HG02571 (cell line): ENCODE results near the gene COL2A1.

Source experiments
- ATAC-seq: cut with Tn5 transposase; IDR thresholded peaks from one replicate; pipeline ENCODE4 v1.9.1; 2021; ENCODE audit warnings: mild to moderate bottlenecking, moderate library complexity; ENCODE audit not compliant: unreplicated experiment

Gene COL2A1

DNA sequence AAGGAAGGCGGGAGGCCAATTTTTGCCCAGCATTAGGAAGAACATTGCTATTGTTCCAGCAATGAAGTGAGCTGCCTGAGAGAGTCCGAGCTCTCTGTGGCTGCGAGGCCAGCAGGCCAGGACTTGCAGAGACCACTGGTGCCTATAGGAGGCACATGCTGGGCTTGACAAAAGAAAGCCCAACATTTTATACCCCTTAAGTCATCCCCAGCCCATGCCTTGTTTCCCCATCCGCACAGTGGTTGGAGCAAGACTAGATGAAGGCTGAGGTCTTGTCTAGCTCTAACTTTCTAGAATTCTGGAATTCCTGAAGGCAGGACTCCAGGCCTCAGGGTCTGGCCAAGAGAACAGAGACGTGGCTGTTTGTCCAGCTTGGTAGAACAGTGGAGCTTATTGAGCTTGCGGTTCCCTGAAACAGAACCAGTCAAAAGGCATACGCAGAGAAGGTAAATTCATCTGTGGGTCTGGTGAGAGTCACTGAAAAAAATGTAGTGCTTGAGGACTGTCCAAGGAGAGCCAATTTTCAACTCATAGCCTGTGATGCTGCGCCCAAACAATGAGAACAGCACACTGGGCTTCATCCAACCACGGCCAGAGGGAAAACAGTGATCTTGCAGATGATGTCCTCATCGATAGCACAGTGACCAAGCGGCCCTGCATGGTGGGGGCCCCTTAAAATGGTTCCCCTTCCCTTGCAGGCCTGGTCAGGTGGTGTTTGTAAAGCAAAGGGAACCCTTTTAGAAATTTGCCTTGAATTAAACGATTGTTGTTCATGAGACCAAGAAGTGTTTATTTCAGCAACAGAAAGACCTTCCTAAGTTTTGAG is 27.1 kb upstream of the COL2A1 start:
- ATAC-seq: no peak

DNA sequence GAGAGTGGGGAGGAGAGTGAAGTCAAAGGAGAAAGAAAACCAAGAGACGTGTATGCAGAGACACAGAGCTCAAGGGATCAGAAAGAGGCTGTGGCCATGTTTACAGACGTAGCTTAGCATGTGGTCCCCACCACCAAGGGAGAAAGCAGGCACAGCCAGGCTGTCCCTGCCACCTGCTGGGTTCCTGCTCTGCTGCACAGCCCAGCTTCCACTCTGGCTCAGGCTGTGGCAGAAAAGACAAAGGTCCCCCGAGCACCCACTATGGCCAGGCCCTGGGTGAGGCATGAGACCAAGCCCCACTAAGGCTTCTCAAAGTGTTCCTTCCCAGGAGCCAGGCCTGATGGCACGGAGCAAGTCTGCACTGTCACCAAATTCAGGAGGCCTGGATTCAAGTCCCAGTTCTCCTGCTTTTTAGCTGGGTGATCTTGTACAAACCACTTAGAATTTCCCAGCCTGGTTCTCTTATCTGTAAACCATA is 25.9 kb upstream of the COL2A1 start:
- ATAC-seq: no peak

DNA sequence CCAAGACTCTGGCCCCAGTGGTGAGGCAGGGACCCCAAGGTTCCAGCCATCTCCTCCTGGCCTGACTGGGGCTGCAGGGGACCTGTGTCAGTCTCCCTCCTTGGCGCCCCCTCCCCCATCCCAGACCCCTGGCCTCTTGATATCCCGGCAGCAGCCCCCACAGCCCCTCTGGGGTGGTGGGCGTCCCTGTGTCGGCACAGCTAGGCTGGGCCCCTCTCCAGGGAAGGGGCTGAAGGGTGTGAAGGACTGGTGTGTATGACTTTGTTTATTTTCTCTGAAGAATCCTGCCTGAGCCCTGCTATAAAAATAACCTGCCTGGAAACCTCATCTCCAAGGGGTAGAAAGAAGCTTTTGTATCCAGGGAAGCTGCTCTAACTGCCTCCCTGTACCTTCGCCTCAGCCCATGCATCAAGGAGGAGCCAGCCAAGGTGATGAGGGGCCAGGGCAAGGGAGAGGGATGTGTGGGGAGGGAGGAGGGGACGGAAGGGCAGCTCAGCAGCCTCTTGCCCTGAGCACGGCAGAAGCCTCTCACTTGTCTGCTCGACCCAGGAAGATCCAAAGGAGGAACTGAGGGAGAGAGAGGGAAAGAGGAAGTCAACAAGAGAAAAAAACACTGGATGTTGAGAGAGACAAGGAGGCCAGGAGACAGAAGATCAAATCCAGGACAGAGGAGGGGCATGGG is 25.4 kb upstream of the COL2A1 start:
- ATAC-seq: no peak

DNA sequence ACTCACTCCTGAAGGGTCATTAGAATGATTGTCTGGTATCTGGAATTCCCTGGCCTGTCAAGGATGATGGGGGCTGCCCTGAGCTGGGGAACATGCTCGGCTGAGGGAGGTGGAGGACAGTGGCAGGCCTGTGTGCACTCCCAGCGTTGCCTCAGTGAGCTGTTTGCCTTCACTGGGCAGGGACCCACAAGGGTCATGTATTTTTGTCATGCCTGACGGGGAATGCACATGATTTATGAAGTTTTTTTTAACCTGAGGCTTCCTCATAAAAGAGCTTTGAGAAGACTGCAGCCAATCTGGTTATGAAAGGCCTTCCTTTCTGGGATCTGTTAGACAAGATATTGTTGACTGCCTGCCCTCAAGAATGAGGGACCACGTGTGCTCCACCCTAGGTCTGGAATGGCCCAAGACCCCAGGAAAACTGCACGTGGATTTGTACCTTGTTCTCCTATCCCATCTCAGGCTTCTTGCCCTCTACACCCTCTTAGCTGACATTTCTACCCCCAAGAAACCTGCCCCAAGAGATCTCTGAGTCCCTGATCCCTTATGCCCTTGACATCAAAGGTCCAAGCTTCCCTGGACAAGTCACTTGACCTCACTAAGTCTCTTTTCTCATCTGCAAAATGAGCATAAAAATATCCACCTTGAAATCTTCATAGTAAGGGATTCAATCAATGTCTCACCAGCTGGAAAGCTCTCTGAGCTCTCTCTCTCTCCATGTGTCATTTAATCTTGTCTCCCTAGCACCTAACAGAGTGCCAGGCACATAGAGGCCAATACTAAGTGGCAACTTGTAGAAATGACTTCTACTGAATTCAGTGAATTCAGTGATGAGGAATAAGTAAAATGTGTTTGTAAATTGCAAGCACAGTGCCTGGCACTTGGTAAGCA is 24.5 kb upstream of the COL2A1 start:
- no peak for ATAC-seq

DNA sequence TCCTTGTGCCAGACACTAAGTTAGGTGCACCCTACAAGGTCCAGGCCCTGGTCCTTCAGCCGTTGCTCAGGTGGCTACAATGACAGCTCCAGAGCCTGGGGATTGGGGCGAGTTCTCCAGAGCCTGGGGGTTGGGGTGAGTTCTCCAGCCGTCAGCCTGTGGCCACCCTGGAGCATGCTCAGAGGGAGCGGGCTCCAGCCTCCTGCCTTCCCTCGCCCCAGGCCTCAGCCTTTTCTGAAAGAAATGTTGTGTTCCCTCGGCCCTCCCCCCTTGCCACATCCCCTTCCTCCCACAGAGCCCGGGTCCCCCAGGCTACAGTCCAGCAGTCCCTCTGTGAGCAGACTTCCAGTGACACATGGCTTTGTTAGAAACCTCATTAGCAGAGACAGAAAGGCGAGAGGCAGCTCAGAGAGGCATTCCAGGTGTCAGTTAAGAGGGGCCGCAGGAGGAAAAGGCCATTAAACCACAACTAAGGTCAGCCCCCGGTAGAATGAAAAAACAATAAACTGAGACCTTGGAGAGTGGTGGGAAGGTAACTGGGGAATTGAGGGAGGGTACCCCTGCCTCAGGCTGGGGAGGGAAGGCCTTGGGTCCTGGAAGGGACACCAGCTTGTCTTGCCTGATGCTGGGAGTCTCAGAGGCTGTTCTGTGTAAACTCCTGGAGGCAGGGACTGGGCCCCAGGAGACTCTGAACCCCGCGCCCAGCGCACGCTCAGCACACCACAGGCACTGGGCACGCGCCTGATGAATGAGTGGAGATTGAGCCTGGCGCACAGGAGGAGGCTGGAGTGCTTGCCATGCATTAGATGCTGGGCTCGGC is 23.1 kb upstream of the COL2A1 start:
- no peak for ATAC-seq

DNA sequence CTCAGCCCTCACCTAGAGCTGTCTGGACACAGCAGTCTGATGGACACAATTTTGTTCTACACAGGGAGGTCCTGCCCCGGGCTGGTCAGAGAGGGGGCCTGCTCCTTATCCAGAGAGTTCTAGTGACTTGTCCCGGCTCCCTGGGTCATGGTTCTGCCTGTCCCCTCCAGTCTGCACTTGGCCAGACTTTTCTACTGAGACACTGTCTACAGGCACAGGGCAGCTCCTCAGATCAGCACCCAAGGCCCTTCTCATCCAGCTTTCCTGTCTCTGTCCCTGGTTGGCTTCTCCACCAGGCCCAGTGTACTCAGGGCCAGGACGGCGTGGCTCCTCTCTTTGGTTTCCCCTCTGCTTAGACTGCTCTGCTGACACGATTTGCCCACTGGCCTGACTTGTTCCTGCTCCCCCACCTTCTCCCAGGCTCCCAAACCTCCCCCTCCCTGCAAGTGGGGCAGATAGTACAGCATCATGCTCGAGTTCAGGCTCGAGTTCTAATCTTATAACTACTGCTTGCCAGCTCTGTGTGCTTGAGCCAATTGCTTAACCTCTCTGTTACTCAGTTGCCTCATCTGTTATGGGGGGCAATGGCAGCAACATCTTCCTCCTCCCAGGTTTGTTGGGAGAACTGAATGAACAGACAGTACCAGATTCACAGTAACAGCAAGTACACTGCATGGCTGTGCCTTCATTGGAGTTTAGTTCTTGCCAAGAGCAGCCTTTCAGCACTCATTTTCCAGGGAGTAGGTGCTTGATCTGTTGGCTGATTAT is 22.0 kb upstream of the COL2A1 start:
- no peak for ATAC-seq

DNA sequence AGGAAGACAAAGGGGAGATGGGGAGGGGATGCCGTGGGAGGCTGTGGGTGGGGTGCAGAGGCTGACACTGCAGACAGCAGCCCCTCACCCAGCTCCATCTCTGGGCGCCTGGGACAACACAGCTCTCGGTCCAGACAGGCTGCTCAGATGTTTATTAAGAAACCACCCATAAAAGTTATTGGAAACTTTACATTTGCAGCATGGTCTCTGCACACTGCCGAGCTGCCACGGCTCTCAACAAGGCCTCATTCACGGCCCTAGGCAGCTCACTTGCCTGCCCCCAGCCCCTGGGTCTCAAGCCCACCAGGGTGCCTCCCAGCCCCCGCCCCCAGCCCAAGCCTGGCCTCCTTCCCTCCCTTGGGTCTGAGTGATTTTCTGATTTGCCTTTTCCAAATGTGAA is 21.0 kb upstream of the COL2A1 start:
- ATAC-seq: no peak

DNA sequence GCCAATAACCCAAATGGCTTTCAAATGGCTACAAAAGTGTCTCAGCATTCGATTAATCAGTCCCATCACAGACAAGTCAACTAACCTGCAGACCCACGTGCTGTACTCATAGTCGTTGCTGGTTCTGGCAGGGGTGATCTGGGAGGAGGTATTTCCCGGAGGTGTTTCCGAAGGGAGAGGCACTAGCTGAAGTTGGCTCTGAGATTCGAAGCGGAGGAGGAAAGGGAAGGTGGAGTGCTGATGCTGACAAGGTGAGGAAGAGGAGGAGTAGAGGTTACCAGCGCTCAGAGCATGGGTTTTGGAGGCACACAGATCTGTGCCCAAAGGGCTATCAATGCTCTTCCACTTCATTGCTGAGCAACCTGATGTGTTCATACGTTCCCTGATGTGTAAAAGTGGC is 20.5 kb upstream of the COL2A1 start:
- no peak for ATAC-seq

DNA sequence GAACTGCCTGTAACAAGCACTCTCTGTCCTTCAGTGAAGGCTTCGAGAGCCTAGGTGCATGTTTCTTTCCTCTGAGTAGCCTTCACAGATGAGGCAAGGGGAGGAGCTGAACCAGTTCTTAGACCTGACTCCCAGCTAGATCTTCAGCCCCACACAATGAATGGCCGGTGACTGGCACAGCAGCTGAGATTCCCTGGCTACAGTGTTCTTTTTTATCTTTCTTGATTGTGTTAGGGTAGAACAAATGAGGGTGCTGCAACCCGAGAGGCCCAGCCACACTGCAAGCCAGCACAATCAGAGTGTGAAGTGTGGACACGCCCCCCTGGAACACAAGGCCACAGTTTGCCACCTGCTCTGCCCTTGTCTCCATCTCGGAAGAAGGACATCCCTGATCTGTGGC is 19.1 kb upstream of the COL2A1 start:
- no peak for ATAC-seq

DNA sequence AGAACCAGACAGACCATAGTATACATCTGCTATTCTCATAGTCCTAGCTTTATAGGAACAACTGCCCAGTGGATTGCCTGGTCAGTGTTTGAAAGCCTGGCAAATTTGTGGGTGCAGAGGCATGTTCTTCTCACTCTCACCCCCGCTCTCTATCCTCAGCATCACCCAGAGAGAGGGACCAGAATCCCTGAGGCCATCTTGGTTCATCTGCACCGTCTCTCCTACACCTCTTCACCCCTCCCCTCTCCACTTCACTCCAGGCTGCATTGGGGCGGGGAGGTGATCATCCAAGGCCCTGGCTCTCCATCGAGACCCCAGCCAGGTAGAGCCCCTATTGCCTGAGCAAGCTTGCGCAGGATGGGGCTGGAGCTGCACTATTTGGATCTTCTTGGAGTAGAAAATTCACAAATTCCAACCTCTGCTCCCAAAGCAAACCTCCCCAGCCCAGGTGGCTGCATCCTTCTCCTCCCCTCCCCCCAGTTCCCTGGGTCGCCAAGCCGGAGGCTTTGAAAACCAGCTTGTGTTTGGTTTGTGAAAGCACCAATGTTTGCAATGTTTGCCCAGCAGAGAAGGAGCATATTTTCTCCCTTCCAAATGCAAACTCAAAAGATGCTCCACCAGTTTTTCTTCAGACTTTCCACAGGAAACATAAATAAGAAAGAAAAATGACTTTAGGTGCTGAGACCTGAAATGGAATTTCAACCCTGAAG is 18.6 kb upstream of the COL2A1 start:
- no peak for ATAC-seq

DNA sequence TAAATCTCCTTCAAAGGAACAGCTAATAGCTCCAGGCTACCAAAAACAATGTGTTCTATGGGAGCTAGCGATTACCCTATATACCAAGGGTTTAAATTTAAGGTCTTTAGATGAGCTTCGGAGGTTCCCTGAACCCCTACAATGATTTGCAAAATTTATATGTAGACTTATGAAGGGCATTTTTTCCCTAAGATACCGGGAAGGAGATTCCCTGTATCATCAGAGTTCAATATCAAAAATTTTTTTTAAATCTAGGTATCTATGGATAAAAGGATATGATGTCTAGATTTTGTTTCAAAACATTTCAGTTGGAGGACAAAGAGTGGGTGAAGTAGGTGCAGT is 17.9 kb upstream of the COL2A1 start:
- ATAC-seq: no peak

DNA sequence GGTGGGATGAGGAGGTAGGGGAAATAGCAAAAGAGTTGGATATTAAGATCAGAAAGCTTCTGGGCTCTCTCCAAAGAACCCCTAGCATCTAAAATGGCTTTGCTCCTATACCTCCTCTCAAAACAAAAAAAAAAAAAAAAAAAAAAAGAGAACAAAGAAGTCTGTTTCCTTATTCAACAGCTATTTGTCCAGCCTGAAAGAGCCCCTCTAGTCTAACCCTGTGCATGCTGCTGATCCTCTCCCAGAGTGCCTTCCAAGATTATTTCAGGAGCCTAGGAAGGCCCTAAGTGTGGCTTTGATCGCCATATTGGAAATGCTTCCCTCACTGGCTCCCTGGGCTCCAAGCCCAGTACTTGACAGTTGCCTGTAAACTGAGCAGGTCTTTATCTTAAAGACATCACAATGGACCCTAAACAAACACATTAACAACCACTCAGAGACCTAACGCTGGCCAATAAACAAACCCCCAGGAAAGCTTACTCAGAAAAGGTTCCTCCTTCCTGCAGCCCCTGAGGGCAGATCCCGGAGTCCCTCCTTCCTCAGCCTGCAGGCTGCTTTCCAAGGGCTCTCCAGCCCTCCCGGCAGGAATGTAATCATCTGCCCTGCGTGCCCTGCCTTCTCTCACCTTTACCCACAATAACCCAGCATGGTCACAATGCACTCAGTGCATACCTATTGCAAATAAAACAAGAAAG is 17.4 kb upstream of the COL2A1 start:
- no peak for ATAC-seq

DNA sequence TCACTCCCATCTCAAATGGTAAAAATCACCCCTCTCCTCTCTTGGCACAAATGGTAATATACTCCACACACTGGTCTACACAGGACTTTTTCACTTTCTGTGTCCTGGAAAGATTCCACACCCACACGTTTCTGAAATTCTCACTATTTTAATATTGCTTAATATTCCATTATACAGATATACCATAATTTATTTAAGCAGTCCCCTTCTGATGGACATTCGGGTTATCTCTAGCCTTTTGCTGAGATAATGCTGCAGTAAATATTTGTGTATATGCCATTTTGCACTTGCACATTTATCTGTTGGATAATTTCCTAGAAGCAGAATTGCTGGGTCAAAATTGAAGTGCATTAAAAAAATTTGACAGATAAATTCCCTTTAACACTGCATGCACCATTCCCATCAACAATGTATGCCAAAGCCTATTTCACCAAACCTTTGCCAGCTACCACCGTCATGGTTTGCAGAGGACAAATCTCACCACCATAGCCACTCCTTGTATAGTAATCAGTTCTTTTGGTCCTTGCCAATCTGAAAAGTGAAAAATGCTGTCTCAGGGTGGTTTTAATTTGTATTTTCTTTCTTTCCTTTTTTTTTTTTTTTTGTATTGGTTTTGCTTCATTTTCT is 15.5 kb upstream of the COL2A1 start:
- ATAC-seq: no peak

DNA sequence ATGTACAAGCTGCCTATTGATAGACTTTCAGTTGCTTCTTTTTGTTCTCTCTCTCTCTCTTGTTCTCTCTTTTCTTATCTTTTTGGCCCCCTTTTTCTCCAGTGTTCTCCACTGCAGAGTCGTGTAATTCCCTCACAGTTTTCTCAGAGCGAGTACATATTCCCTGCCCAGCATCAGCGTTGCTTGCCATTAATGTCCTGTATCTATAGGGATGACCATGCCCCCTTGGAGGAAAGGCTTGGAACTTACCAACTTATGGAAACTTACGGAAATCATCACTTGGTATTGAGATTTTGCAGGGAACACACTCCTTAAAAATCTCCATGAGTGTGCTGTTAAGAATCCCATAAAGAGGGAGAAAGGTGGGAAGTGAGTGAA is 14.3 kb upstream of the COL2A1 start:
- ATAC-seq: no peak

DNA sequence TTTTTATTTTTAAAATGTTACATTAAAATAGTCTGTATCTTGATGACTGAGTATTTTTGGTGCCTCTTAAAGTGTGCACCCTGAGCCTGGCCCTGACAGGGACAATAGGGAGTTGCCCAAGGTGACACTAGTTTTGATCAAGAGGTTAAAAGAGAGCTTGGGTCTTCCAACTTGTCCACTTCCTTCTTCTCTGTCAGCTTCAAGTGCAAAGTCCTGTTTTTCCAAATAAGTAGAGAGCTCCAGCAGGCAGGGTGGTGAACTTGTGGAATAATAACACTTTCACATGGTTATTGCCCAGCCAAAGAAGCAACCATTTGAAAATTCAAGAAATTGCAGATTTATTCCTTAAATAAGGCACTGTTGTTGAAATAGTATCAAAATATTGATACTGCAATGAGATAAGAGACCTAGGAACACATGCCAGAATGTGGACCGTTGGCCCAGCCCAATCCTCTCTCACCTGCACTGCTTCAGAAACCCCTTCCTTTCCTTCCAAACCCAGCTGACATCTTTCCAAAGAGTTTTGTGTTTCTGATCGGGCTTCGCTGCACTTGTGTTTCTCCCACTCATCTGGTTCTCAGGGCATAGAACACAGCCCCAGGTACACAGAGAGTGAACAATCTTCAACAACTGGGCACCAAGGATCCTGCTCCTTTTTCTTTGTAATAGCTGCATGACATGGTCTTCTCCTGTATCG is 13.8 kb upstream of the COL2A1 start:
- ATAC-seq: no peak

DNA sequence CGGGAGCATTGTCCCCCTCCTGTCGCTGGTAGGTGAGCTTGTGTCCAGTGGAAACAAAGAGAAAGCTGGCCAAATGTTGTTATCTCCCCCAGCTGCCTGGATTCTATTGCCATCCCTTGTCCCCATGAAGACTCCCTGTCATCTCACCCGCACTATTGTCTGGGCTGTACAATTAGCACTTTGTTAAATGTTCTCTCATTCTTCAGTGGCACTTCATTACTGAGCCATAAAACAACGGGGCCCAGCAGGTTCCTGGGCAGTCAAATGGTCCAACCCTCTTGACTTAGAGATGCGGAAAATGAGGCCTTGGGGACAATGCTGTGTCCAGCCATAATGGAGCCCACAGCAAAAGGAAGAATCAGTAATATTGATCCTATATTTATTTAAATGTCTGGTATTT is 13.2 kb upstream of the COL2A1 start:
- no peak for ATAC-seq

DNA sequence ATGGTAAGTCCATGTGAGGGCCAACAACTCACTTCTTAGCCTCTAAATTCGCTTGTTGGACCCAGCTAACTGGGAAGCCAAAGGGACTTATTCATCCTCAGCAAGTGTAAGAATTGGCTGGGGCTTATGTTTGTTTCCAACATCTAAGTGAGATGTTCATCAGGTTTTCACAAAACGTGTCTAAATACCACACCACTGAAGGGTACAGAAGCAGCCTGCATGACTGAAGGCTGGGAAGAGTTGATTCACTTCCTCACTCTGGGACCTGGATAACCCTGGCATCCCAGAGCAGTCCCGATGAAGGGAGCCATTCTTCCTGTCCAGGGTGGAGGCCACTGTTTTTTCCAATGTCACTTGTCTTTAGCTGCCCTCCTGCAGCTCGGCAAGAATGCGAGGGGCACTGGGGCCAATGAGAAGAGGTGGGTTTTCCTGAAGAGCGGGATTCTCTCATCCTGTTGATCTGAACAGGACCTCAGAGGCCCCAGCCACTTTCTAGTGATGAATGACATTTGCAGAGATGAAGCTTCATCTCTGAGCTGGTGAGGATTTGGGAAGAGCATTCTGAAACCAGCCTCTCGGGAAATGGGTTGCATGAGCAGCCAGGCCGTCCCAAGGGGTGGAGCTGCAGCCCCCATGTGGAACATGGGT is 12.2 kb upstream of the COL2A1 start:
- ATAC-seq: no peak
